A549 (cell line): ENCODE measurements around the gene NEGR1.

ENCODE experiments used
- CTCF ChIP-seq: fragments of >200 bp; sonication (Bioruptor Twin); formaldehyde crosslinking; IDR thresholded peaks from 3 replicates; pipeline ENCODE4 v1.5.1; 2016
- EP300 ChIP-seq, 2 experiments: fragments of >200 bp; sonication (Bioruptor Twin); formaldehyde crosslinking; IDR thresholded peaks; 2 replicates in 1 of 2; 3 replicates in 1 of 2; pipeline ENCODE4 v1.6.1; 2016 to 2017
- FOSB ChIP-seq: fragments of 250-450 bp; sonication (Bioruptor Pico); IDR thresholded peaks from 2 replicates; pipeline ENCODE4 v1.5.0; 2020; ENCODE audit warnings: mild to moderate bottlenecking, moderate library complexity

GRCh38 chr1:72262735-72263134 lies 19.6 kb downstream of the NEGR1 start:
- no peak for TF ChIP-seq EP300 (IDR thresholded peaks at IDR 0.05)
- no peak for TF ChIP-seq CTCF
- TF ChIP-seq FOSB: no peak
